ENCODE measurements around the gene C14orf132. TPM values are rescaled to one million over a fixed set of nuclear protein-coding genes. Genes with fewer than 3 reads are reported as not detected.

Gene C14orf132
- polyA plus RNA-seq, 1 donor (not counting 4 experiments of a cell fraction or from before 2014, with no cell fraction given), result 1.3 TPM

DNA sequence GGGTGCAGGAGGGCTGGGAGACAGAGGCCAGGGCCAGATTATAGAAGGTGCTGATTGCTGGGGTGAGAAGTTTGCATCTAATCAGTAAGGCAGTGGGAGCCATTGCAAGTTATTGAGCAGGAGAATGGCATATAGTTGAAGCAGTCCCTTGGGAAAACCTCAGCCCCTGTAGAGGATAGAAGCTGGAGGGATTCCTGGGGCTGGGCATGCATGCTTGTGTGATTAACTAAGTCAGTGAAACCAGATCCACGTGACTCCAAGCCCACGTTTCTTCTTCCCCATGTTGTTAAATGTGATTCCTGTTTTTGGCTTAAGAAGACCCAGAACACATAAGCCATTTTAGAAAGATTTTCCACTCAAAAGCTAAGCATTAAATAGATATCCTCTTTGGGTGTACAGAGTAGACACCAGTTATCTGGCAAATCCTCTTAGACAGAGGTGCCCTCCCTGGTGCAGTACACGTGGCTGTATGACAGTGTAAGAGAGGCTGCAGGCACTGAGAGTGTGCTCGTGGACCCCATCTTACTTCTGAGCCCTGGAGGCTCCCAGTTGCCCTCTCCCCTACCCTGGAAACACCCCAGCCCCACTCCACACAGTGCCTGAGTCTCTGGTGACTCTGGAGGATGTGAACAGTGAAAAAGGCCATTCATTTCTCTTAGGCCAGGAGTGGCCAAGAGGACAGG, 3.2 kb downstream of the C14orf132 start:
- H3K79me2 ChIP-seq (ENCODE audit: control insufficient read depth, insufficient read depth, low read length), result no peaks in the 10 kb centered on the region
- TF ChIP-seq, protein P1, sequence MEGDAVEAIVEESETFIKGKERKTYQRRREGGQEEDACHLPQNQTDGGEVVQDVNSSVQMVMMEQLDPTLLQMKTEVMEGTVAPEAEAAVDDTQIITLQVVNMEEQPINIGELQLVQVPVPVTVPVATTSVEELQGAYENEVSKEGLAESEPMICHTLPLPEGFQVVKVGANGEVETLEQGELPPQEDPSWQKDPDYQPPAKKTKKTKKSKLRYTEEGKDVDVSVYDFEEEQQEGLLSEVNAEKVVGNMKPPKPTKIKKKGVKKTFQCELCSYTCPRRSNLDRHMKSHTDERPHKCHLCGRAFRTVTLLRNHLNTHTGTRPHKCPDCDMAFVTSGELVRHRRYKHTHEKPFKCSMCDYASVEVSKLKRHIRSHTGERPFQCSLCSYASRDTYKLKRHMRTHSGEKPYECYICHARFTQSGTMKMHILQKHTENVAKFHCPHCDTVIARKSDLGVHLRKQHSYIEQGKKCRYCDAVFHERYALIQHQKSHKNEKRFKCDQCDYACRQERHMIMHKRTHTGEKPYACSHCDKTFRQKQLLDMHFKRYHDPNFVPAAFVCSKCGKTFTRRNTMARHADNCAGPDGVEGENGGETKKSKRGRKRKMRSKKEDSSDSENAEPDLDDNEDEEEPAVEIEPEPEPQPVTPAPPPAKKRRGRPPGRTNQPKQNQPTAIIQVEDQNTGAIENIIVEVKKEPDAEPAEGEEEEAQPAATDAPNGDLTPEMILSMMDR (optimal IDR thresholded peaks at IDR 0.05 in 1 of 3, IDR thresholded peaks at IDR 0.05 in 1 of 3, conservative IDR thresholded peaks at IDR 0.05 in 1 of 3; ENCODE audit: extremely low read depth in 1 of 3, insufficient read depth in 2 of 3, low read length in 3 of 3), result no peak
- no peak for TF ChIP-seq EZH2 (IDR thresholded peaks at IDR 0.05; ENCODE audit: low read length)
- peaks cover 25% of the 10 kb centered on the region for H3K27me3 ChIP-seq (ENCODE audit: control insufficient read depth, extremely low read depth, insufficient read depth, low read length)
- no peak overlapping the region for H3K27ac ChIP-seq (ENCODE audit: control insufficient read depth, insufficient read depth, low read length)
- no peak overlapping the region for H3K9ac ChIP-seq (ENCODE audit: control insufficient read depth, extremely low read depth, insufficient read depth, low read length)
- no peak for FAIRE-seq
- no peaks in the 10 kb centered on the region for H3K9me1 ChIP-seq (ENCODE audit: control insufficient read depth, extremely low read depth, insufficient read depth, low read length)
- no peak overlapping the region for H3K4me3 ChIP-seq (ENCODE audit: control insufficient read depth in 2 of 3, extremely low read depth in 1 of 3, insufficient read depth in 2 of 3, low read depth in 1 of 3, low read length in 3 of 3)
- DNase-seq (ENCODE audit: low read depth, low spot score), result no peak
- no peak overlapping the region for H3K4me2 ChIP-seq (ENCODE audit: control insufficient read depth, extremely low read depth, insufficient read depth, low read depth, low read length)
- no peaks in the 10 kb centered on the region for H3K9me3 ChIP-seq (ENCODE audit: control insufficient read depth, low read depth, low read length)
- H3K36me3 ChIP-seq (ENCODE audit: control insufficient read depth in 2 of 2, extremely low read depth in 1 of 2, insufficient read depth in 2 of 2, low read length in 2 of 2), result no peaks in the 10 kb centered on the region
- H2AFZ ChIP-seq (ENCODE audit: control insufficient read depth, low read length), result no peak overlapping the region
- H3K4me1 ChIP-seq (ENCODE audit: control insufficient read depth, extremely low read depth, insufficient read depth, low read length), result peaks cover 8% of the 10 kb centered on the region
- dilution Hi-C loops (cut with MboI; ENCODE audit: extremely low pct_ligation_motif_present, low sequenced_read_pairs), result no loop called here
- no peaks in the 10 kb centered on the region for H4K20me1 ChIP-seq (ENCODE audit: control insufficient read depth, extremely low read depth, insufficient read depth, low read length)

DNA sequence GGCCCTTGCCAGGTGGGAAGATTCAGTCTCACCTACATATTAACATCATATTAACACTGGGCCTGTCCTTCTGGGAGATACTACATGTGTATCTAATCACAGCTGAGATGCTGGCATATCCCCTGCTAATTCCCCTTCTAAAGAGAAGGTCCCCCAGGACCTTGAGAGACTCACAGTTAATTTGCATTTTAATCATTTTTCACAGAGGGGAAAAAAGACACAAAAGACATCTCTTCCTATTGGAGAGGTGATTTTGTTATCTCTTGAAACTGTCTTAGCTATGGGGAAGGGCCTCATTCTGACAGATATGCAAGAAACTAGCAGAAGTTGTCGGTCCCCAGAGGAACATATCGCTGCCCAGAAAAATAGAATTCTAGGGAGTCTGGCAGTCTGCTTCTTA, 7.5 kb downstream of the C14orf132 start:
- TF ChIP-seq, protein P1 (optimal IDR thresholded peaks at IDR 0.05 in 1 of 3, IDR thresholded peaks at IDR 0.05 in 1 of 3, conservative IDR thresholded peaks at IDR 0.05 in 1 of 3; ENCODE audit: extremely low read depth in 1 of 3, insufficient read depth in 2 of 3, low read length in 3 of 3), result no peak
- TF ChIP-seq EZH2 (IDR thresholded peaks at IDR 0.05; ENCODE audit: low read length), result no peak
- Histone ChIP-seq H3K79me2 (ENCODE audit: control insufficient read depth, insufficient read depth, low read length) (no peaks in the 10 kb centered on the region), H3K9ac (ENCODE audit: control insufficient read depth, extremely low read depth, insufficient read depth, low read length) (no peak overlapping the region), H3K27me3 (ENCODE audit: control insufficient read depth, extremely low read depth, insufficient read depth, low read length) (peaks cover 6% of the 10 kb centered on the region), H4K20me1 (ENCODE audit: control insufficient read depth, extremely low read depth, insufficient read depth, low read length) (no peaks in the 10 kb centered on the region), H3K27ac (ENCODE audit: control insufficient read depth, insufficient read depth, low read length) (no peak overlapping the region), H3K4me1 (ENCODE audit: control insufficient read depth, extremely low read depth, insufficient read depth, low read length) (no peaks in the 10 kb centered on the region), H3K4me3 (ENCODE audit: control insufficient read depth in 2 of 3, extremely low read depth in 1 of 3, insufficient read depth in 2 of 3, low read depth in 1 of 3, low read length in 3 of 3) (no peak overlapping the region), H3K36me3 (ENCODE audit: control insufficient read depth in 2 of 2, extremely low read depth in 1 of 2, insufficient read depth in 2 of 2, low read length in 2 of 2) (no peaks in the 10 kb centered on the region), H3K4me2 (ENCODE audit: control insufficient read depth, extremely low read depth, insufficient read depth, low read depth, low read length) (no peak overlapping the region), H2AFZ (ENCODE audit: control insufficient read depth, low read length) (no peak overlapping the region), H3K9me3 (ENCODE audit: control insufficient read depth, low read depth, low read length) (no peaks in the 10 kb centered on the region), H3K9me1 (ENCODE audit: control insufficient read depth, extremely low read depth, insufficient read depth, low read length) (no peaks in the 10 kb centered on the region)
- FAIRE-seq, result no peak
- dilution Hi-C loops (cut with MboI; ENCODE audit: extremely low pct_ligation_motif_present, low sequenced_read_pairs), result no loop called here
- DNase-seq (ENCODE audit: low read depth, low spot score), result no peak

Data from keratinocyte (primary cell).